ENCODE data around the gene LRRC4C.

Gene LRRC4C

GRCh38 chr11:41250408-41250935, 209.0 kb downstream of the LRRC4C start:
- no peak for DNase-seq (ENCODE audit: low spot score)

DNA sequence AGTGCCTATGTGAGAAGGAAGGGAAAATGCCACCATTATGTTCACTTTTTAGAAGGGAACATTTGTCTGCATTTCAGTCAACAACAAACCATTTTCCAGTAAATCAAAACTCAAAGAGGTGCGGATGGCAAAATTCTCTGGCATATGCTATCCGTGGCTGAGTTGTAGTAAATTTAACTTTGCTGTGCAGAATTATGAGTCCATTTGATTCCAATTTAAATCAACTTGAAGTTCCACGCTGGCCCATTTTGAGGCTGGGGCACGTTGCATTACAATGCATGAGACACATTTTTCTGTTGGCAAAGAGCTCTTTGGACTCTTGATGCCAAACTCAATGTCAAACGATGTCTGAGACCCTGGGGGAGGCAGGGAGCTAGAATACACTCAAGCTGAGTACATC, 211.8 kb downstream of the LRRC4C start:
- no peak for DNase-seq (ENCODE audit: low spot score)

- DNase-seq (ENCODE audit: low spot score): no peak
These were observed 213.1 kb downstream of the LRRC4C start for GRCh38 chr11:41246399-41246745.

DNA sequence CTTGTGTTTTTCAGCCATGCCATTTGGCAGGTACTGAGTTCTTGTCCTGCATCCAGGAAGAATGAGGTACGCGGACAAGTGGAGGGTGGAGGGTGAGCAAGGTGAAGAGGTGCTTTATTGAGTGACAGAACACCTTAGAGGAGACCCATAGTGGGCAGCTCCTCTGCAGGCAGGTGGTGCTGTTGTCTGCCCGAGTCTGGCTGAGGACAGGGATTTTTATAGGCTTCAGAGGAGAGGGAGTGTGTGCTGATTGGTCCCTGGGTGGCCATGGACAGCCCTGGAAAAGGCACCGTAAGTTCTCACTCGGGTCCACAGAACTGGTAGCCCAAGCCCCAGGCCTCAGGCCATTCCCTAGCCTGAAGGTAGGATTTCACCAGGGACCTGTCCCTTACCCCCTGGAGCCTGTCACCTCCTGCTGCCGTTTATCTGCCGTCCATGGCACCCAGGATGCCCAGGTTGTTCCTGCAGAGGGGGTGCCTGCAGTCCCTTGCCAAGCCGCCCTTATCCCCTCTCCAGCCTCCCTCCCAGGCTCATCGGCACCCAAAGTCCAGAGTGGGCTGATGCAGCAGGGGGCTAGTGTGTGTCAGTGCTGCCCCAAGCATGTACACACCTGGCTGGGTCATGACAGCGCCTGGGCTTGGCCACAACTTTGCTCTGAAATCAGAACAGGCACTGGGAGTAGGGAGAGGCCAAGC, 213.6 kb downstream of the LRRC4C start:
- DNase-seq (ENCODE audit: low spot score): no peak

- DNase-seq (ENCODE audit: low spot score): no peak
These were observed 214.3 kb downstream of the LRRC4C start for GRCh38 chr11:41245184-41245583.

GRCh38 chr11:41237382-41237781, 222.1 kb downstream of the LRRC4C start:
- no peak for DNase-seq (ENCODE audit: low spot score)

DNA sequence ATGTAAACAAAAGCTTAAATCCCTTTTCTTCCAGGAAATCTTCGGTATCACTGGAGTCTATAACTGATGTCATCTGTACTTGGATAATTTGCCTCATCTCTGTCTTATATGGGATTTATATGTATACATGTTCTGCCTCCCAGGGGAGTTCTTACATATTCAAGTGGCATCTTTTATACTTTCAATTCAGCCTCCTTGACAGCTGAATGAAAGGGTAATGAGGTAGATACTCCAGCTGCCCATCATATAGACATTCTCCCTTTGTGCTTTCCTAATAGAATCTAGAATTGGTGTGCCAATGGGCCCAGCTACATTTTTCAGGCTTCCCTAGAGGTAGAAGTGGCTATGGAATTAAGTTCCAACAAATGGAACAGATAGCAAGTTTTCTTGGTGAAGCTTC, 223.8 kb downstream of the LRRC4C start:
- no peak for DNase-seq (ENCODE audit: low spot score)

DNA sequence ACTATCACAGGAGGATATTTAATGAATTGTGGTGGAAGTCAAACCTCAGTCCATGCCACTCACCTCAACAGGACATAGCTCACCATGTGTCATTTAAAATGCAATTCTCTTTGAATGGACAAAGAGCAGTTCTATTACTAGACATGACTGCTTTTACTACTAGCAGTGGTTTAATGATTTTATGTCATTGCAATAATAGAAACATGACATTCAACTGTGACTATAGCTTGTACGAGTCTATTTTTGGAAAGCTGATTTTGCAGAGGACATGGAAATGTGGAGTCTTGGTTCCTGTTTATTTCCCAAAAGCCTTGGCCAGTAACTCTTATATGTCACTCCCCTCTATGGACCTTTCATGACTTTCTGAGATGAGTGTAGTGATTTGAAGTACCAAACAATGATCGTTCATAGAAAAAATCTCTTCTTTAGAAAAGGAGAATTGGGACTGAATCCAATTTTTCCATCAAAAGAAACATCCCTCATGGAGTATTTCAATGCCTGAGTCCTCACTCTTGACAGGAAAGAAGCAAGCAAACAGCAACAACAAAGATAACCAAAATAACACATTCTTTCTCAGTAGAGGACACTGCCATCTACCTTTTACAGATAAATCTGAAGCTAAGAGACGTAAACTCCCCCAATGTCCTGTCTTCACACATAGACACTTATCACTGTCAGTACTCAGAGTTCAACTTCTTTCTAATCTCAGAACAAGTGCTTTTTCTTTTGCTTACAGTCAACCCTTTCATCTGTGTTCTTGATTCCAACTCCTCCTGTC, 233.4 kb downstream of the LRRC4C start:
- DNase-seq (ENCODE audit: low spot score): no peak

- no peak for DNase-seq (ENCODE audit: low spot score)
These were observed 237.2 kb downstream of the LRRC4C start for GRCh38 chr11:41222236-41222635.

DNA sequence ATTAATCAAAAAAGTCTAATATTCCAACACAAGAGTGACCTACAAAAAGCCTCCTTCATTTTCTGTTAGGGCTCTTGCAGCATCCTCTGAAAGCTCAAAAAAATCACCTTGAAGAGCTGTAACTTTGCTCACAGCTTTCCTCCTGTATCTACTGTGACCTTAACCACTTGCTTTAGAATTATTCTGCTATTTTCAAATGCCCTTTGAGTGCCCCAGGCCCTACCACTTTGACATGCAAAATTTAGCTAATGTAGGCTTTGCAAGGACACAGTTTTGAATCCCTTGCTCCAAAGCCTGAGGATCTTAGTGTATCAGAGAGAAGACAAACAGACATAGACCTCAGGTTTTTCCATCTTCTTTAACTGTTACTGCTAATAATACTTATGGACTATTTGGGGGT, 253.1 kb downstream of the LRRC4C start:
- no peak for DNase-seq (ENCODE audit: low spot score)

GRCh38 chr11:41201156-41201555, 258.3 kb downstream of the LRRC4C start:
- no peak for DNase-seq (ENCODE audit: low spot score)

- no peak for DNase-seq (ENCODE audit: low spot score)
These were observed 268.9 kb downstream of the LRRC4C start for GRCh38 chr11:41190437-41191082.

DNA sequence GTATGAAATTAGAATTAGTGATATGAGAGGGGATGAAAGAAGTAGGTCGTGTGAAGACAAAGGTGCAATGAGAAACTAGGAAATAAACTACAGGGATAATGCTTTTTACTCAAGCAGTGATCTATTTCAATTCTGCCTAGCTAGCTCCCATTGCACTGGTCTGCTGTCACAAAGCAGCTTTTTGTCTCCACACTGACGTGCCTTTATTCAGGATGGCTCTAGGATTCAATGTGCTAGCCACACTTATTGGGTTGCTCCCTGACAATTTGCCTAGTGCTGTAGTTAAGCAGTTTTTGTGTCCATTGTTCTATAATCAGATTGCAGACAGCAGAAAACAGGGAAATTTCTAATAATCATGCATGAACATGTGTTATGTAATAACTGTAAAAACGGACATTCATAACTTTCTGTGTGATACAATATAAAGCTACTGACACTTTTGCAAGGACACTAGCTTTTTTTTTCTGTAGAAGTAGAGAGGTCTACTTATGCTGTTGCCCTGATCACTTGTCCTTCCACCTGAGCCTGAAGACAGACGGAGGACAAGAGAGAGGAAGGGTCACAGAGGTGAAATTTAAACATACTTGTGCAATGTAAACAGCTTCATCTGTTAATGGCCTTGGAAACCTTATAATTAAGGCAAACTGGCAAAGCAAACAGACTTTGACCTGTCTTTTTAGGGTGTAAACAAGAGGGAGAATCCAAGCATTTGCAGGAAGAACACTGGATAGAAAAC, 269.6 kb downstream of the LRRC4C start:
- no peak for DNase-seq (ENCODE audit: low spot score)

DNA sequence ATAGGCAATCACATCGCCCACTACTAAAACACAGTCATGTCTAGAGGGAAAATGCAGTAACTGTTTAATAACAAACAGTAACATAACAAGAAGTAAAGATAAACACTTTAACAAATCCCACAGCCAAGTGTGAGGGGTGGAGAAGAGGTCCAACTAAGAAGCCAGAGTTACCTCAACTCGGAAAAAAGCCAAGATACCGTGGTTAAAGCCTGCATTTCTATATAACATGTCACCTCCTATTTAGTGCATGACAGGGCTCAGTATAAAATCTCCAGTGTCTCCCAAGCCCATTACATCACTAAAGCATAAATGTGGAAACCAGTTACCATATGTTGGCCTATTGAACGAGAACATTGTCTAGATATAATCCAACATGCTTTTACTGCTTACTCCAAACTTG, 281.7 kb downstream of the LRRC4C start:
- no peak for DNase-seq (ENCODE audit: low spot score)

DNA sequence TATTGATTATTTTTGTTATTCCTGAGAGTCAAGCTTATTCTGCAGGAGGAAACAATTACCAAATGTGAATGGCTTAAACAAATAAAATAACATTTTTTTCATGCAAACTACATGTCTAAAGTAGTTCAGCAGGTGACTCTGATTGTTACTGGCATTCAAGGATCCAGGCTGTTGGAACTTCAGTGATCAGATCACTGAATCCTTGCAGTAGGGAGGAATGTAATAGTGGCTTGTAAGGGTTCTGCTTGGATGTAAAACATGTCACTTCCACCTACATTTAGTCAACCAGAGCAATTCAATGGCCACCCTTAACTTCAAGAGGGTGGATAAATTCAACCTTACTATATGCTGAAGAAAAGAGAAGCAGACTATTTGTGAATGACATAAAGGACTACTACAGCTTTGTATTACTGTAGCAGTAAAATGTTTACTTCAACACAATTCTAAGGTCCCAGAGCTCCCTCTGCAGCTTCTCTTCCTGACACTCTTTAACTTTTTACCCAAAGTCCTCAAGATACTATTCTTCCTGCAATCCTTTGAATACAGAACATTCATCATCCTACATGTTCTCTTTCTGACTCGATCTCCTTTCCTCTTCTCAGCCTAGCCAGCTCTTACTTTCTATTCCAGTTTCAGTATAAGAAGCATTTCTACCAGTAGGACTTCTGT, 284.0 kb downstream of the LRRC4C start:
- DNase-seq (ENCODE audit: low spot score): no peak

- no peak for DNase-seq (ENCODE audit: low spot score)
These were observed 313.1 kb downstream of the LRRC4C start for GRCh38 chr11:41146326-41146725.

DNA sequence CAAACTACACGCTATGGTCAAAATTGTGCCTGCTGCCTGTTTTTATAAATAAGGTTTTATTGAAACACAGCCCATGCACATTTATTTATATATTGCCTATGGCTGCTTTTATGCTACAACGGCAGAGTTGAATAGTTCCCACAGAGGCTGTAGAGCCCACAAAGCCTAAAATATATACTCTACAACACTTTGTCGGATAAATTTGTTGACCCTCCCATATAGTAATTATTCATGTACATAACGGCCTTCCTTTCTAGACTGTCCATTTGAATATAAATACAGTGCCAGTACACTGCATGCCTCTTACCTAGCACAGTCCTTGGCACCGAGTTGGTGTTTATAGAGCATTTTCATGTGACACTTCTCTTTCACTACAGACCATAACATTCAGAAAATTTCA, 314.0 kb downstream of the LRRC4C start:
- no peak for DNase-seq (ENCODE audit: low spot score)

DNA sequence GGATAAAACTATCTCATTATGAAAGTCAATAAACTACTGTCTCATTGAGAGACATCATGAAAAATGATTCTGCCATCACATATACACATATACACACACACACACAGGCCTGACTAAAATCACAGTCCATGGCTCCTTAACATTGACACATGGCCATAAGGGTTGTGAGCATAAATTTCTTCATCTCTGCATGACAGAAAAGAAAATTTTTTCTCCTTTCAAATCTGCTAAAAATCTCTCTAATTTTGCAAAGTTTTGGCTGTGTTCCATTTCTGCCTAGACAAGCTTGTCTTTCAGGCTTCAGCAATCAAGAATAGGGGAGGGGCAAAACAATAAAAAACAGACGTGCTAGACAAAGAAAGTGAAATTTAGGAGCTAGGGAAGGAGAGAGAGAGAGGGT, 324.5 kb downstream of the LRRC4C start:
- DNase-seq (ENCODE audit: low spot score): no peak

- no peak for DNase-seq (ENCODE audit: low spot score)
These were observed 326.4 kb downstream of the LRRC4C start for GRCh38 chr11:41133023-41133422.

GRCh38 chr11:41121600-41121999, 337.9 kb downstream of the LRRC4C start:
- no peak for DNase-seq (ENCODE audit: low spot score)

DNA sequence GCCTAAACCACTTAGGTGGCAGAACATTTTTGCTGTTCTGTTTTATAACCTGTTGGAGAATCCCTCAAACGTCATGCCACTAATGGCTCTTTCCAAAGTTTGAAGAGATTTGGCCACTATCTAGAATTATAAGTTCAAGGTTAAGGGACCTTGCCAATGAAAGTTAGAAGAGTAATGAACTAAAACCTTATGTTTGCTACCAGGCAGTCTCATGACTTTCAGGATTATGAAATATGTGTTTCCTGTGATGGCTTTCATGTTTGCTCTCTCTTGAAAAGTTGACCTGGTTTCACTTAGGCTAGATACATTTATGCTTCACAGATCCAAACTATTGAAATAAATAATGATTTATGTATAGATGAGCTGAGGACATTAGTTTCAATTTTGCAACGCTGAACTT, 340.0 kb downstream of the LRRC4C start:
- DNase-seq (ENCODE audit: low spot score): no peak

GRCh38 chr11:41118521-41118920, 340.9 kb downstream of the LRRC4C start:
- DNase-seq (ENCODE audit: low spot score): no peak

All from CD4-positive, alpha-beta T cell treated with Interleukin-6 at 100 ng/mL for 8 hours (primary cell).